IPS-18a (cell line): Measurements from ENCODE around the gene LMAN2.

ENCODE experiments used
- H3K27ac ChIP-seq: one replicate; pipeline ENCODE4 v1.5.1; 2013; ENCODE audit warnings: low read length
- H3K27me3 ChIP-seq: one replicate; pipeline ENCODE4 v1.6.1; 2013; ENCODE audit warnings: mild to moderate bottlenecking, low read length; ENCODE audit not compliant: control insufficient read depth, insufficient read depth
- H3K36me3 ChIP-seq: one replicate; pipeline ENCODE4 v1.6.1; 2013; ENCODE audit warnings: low read depth, low read length; ENCODE audit not compliant: control insufficient read depth
- H3K4me1 ChIP-seq: one replicate; pipeline ENCODE4 v1.6.1; 2013; ENCODE audit warnings: low read depth, low read length; ENCODE audit not compliant: control insufficient read depth
- H3K4me3 ChIP-seq: one replicate; pipeline ENCODE4 v1.5.1; 2013; ENCODE audit warnings: low read length
- H3K9ac ChIP-seq: one replicate; pipeline ENCODE4 v1.6.1; 2013; ENCODE audit warnings: mild to moderate bottlenecking, low read length, moderate library complexity
- H3K9me3 ChIP-seq: one replicate; pipeline ENCODE4 v1.6.1; 2013; ENCODE audit warnings: low read depth, low read length; ENCODE audit not compliant: control insufficient read depth

LMAN2 gene

DNA sequence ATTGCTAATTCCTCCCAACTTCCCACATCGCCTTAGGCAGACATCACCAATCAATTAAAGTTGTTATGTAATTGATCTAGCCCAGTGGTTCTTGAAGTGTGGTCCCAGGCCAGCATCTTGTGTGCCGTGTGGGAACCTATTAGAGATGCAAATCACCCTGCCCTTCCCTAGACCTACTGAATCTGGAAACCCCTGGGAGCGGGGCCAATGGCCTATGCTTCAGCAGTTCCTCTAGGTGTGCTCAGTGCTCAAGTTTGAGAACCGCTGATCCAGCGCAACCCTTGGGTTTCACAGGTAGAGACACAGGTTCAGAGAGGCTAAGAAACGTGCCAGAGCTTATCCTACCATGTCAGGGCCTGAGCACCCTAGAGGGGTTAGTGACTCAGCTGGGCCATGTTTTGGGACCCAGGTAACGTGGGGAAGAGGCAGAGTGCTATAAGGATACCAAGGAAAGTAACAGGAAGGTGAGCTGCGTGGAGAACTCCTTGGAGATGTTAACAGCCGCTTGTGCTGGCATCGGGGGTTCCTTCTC, 37.1 kb upstream of the LMAN2 start:
- no peak overlapping the region for H3K9ac ChIP-seq
- H3K27ac ChIP-seq, result no peak overlapping the region
- H3K27me3 ChIP-seq, result peaks cover 17% of the 10 kb centered on the region

DNA sequence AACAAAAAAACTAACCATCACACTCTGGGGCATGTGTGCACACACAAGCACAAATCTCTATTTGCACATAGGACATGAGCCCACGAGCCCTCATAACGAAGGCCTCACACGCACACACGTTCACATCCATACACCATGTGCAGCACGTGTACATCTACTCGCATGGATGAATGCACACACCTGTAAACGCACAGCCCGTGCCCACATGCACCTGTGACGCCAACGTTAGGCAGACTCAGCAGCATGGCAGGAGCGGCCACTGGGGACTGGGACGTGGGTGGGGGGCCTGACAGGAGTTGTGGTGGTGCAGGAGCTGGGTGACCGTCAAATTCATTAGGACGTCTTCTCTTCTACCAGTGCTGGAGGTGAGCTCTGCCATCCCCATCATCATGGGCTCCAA, 35.9 kb upstream of the LMAN2 start:
- H3K9ac ChIP-seq, result no peak overlapping the region
- H3K9me3 ChIP-seq, result no peaks in the 10 kb centered on the region
- H3K27ac ChIP-seq, result no peak overlapping the region
- peaks cover 17% of the 10 kb centered on the region for H3K27me3 ChIP-seq
- H3K4me1 ChIP-seq, result no peaks in the 10 kb centered on the region
- H3K36me3 ChIP-seq, result no peaks in the 10 kb centered on the region
- no peak overlapping the region for H3K4me3 ChIP-seq

More for the DNA sequence above, 37.1 kb upstream of the LMAN2 start:
- Histone ChIP-seq H3K4me3 (no peak overlapping the region), H3K4me1 (no peaks in the 10 kb centered on the region), H3K36me3 (no peaks in the 10 kb centered on the region), H3K9me3 (no peaks in the 10 kb centered on the region)

DNA sequence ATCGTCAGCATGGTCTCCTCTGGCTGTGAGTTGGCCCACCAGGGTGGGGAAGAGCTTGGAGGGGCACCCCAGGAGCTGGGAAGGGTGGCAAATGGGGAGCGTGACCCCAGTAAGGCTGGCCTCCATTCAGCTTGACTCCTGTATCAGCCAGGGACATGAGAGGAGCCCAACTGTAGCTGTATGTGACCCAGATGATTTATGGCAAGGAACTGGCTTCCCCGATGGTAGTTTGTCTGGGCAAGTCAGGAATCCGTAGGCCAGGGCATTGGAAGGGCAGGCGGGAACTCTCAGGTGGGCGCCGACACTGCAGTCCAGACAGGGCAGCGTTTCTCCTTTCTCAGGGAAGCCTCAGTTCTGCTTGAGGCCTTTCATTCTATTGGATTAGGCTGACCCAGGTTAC, 35.1 kb upstream of the LMAN2 start:
- Histone ChIP-seq H3K36me3 (no peaks in the 10 kb centered on the region), H3K27ac (no peak overlapping the region), H3K27me3 (peaks cover 17% of the 10 kb centered on the region), H3K9me3 (no peaks in the 10 kb centered on the region), H3K4me3 (no peak overlapping the region), H3K9ac (no peak overlapping the region), H3K4me1 (no peaks in the 10 kb centered on the region)

DNA sequence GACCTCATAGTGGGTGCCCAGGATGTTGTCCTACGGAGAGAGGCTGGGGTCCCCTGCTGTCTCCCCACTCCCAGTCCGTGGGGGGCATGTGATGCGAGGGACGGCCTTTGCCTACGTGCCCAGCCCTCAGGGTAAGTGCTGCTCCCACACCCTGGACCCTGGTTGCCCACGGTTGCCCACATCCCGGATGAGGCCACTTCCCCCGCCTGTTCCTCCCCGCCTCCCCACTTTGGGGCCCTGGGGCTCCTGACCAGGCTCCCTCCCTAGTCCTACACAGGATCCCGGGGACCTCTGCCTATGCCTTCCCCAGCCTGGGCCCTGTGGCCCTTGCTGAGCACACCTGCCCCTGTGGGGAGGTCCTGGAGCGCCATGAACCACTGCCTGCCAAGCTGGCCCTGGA, 34.3 kb upstream of the LMAN2 start:
- Histone ChIP-seq H3K4me3 (no peak overlapping the region), H3K27me3 (peaks cover 17% of the 10 kb centered on the region), H3K9me3 (no peaks in the 10 kb centered on the region), H3K36me3 (no peaks in the 10 kb centered on the region), H3K27ac (no peak overlapping the region), H3K4me1 (no peaks in the 10 kb centered on the region), H3K9ac (no peak overlapping the region)

DNA sequence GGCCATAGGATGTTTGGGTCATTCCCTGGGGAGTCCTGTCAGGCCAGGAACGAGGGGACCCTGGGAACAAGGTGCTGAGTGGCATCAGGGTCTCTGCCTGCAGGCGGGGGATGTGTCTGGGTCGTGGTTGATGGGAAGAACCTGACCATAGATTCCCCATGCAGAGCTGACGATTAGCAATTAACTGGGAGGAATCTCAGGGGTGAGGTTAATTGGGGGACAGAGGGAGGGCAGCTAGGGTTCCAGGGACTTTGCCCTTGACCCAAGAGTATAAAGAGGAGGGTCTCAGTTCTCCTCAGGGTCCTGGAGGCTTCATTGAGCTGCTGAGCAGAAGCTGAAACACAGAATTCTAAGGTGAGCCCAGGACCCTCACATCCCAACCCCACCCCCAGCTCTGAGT, 32.7 kb upstream of the LMAN2 start, which contains the start of gene SLC34A1:
Gene SLC34A1, plus strand, starts transcription at position 301 of the 400 bp plus-strand sequence. CDS start 1,308 bp downstream, outside the sequence.
- no peak within 1 kb of the TSS for H3K4me3 ChIP-seq

DNA sequence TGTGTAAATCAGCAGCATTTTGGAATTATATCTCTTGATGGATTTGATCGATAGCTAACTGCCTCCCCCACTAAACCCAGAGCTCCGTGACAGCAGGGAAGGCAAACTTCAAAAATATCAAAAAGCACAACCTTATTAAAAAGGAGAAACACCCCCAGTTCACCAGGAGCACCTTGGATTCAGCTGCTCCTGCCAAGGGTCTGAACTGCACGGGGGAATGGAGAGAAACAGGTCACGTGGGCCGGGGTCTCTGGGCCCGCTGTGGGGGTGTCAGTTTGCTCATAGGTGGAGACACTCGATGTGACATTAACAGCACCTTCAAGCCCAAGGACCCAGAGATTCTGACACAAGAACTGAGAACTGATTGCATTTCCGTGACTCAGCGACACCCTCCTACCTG, 31.7 kb upstream of the LMAN2 start:
- no peak overlapping the region for H3K4me3 ChIP-seq
- H3K4me1 ChIP-seq, result no peaks in the 10 kb centered on the region
- no peak overlapping the region for H3K27ac ChIP-seq
- no peaks in the 10 kb centered on the region for H3K27me3 ChIP-seq
- H3K9me3 ChIP-seq, result no peaks in the 10 kb centered on the region
- no peak overlapping the region for H3K9ac ChIP-seq
- H3K36me3 ChIP-seq, result no peaks in the 10 kb centered on the region

More for the DNA sequence above, 32.7 kb upstream of the LMAN2 start, which contains the start of gene SLC34A1:
- no peak within 1 kb of the TSS for H3K9ac ChIP-seq
- no peaks in the 10 kb centered on the region for H3K36me3 ChIP-seq
- no peaks in the 10 kb centered on the region for H3K4me1 ChIP-seq
- no peak within 1 kb of the TSS for H3K27ac ChIP-seq
- peaks cover 5% of the 10 kb centered on the region for H3K27me3 ChIP-seq
- no peaks in the 10 kb centered on the region for H3K9me3 ChIP-seq

DNA sequence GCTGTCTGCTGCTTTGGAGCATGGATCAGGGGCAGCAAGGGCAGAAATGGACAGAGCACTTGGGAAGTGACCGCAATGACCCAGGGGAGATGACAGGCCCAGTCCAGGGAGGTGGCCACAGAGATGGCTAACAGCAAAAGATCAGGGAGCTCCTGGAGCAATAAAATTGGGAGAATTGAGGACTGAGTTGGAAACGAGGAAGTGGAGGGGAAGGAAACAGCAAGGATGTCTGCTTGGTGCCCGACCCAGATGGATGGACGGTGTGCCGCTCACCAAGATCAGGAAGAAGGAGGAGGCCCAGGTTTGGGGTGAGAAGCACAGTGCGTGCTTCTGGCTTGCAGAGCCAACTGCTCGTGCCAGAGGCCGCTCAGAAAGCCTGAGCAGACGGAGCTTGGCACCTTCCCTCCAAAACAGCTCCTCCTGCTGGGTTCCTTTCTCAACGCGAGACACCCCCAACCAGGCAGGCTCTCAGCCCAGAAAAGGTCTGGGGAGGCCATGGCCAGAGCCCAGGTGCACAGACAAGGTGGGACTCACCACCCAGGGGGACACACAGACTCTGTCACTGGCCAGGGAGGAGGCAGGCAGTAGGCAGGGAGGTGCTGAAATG, 31.1 kb upstream of the LMAN2 start:
- no peaks in the 10 kb centered on the region for H3K9me3 ChIP-seq
- H3K9ac ChIP-seq, result no peak overlapping the region
- peaks cover 3% of the 10 kb centered on the region for H3K4me1 ChIP-seq

DNA sequence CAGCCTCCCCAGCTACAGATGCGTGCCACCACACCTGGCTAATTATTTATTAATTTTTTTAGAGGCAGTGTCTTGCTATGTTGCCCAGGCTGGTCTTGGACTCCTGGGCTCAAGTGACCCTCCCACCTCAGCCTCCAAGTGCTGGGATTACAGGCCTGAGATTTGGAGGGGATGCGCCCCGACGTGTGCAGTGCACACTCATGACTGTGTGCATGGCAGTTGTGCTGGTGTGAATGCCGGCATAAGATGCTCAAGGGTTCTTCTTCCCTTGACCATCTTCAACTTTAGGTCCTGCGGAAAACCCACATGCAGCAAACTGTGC, 29.3 kb upstream of the LMAN2 start:
- Histone ChIP-seq H3K27me3 (no peaks in the 10 kb centered on the region), H3K4me1 (peaks cover 3% of the 10 kb centered on the region), H3K4me3 (no peak overlapping the region), H3K27ac (no peak overlapping the region), H3K9ac (no peak overlapping the region), H3K36me3 (no peaks in the 10 kb centered on the region), H3K9me3 (no peaks in the 10 kb centered on the region)

More for the DNA sequence above, 31.1 kb upstream of the LMAN2 start:
- Histone ChIP-seq H3K4me3 (no peak overlapping the region), H3K27me3 (no peaks in the 10 kb centered on the region), H3K27ac (no peak overlapping the region), H3K36me3 (no peaks in the 10 kb centered on the region)

DNA sequence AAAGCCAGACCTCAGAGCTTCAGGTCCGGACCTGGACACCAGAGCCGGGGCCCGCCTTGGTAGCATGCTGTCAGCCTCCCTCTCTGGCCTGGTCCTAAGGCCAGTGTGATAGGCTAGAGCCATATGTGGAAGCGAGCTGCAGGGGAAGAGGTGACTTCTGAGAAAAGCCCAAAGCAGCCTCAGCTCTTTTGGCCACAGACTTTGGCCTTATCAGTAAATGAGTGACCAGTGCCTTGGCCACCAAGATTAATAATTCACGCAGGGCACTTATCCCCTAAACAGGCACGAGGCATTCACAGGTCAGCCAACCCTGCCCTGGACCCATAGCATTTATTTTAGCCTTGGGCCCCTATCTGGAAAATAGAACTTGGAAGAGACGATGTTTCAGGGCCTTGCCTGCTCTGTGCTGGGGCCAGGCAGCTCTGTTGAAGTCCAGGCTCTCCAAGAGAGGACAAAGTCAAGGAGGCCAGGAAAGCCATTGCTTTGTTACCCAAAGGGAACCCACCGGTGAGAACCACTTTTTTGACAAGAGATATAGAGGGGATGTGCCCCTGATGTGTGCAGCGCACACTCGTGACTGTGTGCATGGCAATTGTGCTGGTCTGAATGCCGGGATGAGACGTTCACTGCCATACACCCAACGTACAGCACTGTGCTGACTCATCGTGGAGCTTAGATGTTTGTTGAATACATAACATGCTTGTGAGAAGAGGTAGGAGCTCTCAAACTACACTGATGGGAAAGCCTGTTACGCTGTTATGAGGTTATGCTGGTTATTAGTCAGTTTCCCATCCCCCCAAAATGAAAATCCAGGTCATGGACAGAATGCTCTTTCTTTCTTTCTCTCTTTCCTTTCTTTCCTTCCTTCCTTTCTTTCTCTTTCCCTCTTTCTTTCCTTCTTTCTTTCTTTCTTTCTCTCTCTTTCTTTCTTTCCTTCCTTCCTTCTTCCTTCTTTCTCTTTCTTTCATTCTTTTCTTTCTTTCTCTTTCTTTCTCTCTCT, 27.7 kb upstream of the LMAN2 start:
- no peaks in the 10 kb centered on the region for H3K9me3 ChIP-seq
- no peak overlapping the region for H3K27ac ChIP-seq
- H3K9ac ChIP-seq, result no peak overlapping the region
- peaks cover 5% of the 10 kb centered on the region for H3K4me1 ChIP-seq
- H3K27me3 ChIP-seq, result no peaks in the 10 kb centered on the region
- no peaks in the 10 kb centered on the region for H3K36me3 ChIP-seq
- no peak overlapping the region for H3K4me3 ChIP-seq

DNA sequence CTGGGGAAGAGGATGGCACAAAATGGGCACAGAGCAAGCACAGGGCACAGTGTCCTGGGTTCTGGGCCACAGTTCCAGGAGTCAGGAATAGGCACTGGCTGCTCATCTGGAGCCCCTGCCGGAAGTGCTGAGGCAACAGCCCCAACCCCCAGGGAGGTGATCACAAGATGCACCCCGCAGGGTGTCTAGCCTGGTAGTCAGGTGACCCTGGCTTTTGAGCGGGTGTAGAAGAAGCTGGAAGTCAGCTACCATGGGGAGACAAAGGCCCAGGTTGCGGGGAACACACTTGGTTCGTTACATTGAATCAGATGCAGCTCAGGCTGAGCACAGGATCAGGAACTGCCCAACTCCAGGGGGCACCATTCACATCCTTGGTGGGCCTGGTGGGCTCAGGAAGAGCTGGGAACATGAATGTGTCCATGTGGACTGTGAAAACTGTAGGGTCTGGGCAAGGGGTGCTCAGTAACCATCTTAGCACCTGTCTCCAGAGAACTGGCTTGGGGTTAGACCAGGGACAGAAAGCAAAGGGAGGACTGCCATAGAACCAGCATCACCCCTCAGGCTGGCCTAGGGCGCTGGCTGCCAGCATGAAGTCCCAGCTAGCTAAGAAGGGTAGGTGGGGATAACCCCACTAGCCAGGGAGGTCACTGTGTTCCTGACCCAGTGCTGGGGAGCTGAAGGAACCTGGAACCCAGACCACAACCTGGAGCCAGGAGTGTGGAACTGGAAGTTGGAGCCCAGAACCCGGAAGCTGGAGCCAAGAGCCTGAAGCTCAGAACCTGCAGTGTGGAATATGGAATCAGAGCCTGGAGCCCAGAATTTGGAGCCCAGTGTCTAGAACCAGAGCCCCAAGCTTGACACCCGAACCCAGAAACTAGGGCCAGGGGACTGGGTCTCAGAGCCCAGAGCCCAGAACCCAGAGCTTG, 26.6 kb upstream of the LMAN2 start:
- Histone ChIP-seq H3K4me3 (no peak overlapping the region), H3K9ac (no peak overlapping the region), H3K27ac (no peak overlapping the region), H3K4me1 (peaks cover 12% of the 10 kb centered on the region), H3K36me3 (no peaks in the 10 kb centered on the region), H3K27me3 (no peaks in the 10 kb centered on the region), H3K9me3 (no peaks in the 10 kb centered on the region)

DNA sequence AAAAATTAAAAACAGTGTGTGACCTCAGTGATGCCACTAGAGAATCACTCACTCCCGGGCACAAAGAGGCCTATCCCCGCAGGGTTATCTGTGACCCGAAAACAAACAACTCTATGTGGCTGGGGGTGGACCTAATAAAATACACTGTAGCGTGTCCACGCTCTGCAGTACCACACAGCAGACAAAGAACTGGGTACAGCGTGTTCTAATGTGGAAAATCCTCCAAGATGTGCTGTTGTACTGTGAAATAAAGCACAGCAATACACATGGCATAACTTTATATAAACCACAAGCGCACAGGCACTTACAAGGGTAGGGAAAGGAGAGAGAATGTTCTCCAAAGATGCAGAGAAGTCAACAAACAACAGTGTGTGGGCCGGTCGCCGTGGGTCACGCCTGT, 24.6 kb upstream of the LMAN2 start:
- Histone ChIP-seq H3K36me3 (no peaks in the 10 kb centered on the region), H3K9me3 (no peaks in the 10 kb centered on the region), H3K27ac (no peak overlapping the region), H3K9ac (no peak overlapping the region), H3K4me1 (peaks cover 15% of the 10 kb centered on the region), H3K4me3 (no peak overlapping the region), H3K27me3 (no peaks in the 10 kb centered on the region)
